Amniotic epithelial cell (primary cell): ENCODE results near the gene CHN2.

Experiments
- DNase-seq: peaks from one replicate; pipeline ENCODE4 v3.0.0-alpha.2; 2010; ENCODE audit warnings: low read depth

Gene CHN2

DNA sequence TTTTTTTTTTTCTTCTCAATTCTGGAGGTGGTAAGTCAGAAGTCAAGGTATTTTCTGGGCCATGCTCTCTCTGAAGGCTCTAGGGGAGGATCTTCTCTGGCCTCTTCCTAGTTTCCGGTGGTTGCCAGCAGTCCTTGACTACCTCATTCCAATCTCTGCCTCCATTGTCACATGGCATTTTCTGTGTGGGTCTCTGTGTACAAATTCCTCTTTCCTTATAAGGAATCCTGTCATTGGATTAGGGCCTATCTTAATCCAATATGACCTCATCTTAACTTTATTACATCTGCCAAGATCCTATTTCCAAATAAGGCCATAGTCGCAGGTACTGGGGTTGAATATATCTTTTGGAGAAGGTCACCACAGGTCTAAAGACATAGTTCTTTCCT is 239.8 kb downstream of the CHN2 start:
- no peak for DNase-seq

DNA sequence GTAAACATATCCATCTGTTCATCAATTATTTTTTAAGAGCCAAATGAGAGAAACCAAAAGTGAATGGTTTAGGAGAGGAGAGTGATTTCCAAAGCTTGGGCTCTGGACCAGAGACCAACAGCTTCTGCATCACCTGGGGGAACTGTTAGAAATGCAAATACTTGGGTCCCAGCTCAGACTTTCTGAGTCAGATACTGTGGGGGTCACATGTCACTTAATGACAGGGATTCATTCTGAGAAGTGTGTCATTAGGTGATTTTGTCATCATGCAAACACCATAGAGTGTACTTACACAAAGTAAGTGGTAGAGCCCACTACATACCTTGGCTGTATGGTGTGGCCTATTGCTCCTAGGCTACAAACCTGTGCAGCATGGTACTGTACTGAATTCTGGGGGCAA is 240.6 kb downstream of the CHN2 start:
- no peak for DNase-seq

DNA sequence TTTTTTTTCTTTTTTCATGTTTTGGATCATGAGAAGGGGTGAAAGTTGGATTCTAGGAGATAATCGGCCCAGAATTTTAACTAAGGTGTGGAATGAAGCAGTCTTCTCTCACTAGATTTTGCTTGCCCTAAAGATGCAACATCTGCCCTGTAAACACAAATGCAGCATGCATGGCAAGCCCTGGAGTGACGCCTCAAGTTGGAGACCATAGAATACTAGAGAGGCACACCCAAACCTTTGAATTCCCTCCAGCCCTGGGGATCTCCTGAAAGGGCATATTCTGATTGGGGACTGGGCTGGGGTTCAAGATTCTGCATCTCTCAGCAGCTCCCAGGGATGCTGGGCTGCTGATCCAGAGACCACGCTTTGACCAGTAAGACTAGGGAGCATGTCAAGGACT is 241.3 kb downstream of the CHN2 start:
- no peak for DNase-seq

DNA sequence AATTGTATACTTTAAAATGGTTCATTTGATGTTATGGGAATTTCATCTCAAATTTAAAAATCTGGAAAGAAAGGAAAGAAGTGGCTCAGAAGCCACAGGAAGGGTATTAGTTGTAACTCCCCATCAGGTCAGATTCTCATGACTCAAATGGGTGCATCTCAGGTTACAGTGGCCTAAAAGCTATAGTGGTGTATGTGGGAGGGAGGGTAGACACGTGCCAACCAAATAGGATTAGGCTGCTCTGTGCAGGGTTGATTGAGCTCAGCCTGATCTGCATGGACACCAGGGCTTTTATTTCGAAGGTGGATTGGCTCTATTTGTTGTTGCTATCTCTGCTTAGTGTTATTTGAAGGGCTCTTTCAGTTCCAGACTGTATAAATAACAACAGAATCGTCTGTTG is 247.6 kb downstream of the CHN2 start:
- peak; percentile 28 for DNase-seq

DNA sequence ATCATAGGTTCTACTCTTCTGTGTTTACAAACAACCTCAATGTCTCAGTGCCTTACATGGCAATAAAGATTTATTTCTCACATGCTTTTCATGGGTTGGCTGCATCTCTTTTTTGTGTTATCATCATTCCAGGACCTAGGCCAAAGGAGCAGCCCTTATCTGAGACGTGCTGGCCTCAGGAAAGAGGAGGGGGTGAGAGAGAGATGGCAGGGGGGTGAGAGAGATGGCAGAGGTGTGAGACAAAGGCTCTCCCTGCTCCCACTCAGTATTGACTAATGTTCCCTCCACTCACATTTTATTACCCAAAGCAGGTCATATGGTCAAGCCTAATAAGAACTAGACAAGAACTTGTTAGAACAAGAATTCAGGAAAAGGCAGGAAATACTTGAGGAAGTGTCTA is 249.0 kb downstream of the CHN2 start:
- DNase-seq: no peak

DNA sequence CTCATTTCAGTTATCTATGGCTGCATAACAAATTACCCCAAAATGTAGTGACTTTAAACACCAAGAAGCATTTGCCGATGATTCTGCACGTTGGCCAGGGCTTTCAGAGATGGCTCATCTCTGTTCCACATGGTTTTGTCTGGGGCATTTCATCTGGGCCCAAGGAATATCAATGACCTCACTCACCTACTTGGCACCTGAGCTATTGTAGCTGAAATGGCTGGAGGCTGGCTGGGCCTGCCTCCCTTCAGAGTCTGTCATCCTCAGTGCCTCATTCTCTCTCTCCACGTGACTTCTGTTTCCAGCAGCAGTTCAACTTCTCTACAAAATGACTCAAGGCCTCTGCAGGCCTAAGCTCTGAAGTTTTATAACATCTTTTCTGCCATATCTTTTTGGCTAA is 249.7 kb downstream of the CHN2 start:
- DNase-seq: no peak

DNA sequence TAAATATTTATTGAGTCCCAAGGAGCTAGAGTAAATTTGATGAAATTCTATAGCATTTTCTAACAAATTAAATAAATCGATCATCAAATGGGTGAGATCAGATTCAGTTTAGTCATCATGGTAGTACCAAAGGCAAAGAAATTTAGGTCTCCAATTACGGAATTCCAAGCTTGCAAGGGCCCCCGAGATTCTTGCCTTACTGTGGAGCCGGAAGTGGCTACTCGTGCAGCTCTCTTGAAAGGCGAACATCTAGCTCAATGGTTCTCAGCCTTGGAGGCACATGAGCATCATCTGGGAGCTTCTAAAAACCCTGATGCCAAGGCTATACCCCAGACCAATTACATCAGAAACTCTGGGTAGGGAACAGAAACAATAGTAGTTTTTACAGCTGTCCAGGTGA is 251.2 kb downstream of the CHN2 start:
- no peak for DNase-seq

DNA sequence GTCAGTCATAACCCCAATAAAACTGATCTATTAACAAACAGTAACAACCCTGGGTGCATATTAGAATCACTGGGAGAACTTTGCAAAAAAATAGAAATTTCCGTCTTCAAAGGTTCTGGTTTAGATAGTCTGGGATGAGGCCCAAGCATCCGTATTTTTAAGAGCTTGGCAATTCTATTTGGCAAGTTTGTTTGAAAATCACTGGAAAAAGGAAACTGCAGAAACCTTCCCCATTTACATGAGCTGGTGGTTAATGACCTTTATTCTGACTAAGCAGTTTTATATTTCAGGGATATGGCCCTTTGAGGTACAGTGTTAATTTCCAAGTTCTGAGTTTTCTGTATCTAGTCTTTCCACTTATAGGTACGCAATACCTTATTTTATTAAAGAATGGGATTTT is 253.3 kb downstream of the CHN2 start:
- DNase-seq: no peak

DNA sequence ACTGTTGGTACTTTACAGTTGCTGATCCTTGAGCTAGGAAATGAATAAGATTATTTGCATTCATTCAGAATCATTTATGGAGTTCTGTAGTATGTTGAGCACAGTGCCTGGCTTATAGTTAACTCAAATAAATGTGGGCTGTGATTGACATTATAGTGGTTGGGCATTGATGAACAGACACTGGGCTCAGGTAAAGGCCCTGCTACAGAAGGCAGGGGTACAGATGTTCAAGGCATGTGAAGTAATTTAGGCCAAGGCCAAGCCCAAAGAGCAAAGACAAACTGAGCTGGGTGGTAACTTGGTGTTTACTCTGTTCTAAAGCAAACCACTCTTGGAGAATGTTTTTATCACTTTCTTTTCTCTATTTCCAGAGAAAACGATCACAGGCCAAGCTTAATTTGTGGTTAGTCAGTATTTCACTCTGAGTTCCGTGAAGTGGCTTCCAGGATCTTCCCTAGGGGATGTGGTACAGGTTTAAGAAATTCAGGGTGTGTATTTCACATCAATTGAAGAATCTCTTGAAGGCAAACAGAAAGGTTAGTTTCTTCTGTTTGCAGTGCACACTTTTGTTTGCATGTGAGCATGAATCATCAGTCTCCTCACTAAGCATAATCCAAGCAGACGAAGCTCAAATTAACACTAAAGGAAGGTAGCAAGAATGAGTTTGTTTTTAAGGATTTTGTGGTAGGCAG is 255.1 kb downstream of the CHN2 start:
- DNase-seq: no peak

DNA sequence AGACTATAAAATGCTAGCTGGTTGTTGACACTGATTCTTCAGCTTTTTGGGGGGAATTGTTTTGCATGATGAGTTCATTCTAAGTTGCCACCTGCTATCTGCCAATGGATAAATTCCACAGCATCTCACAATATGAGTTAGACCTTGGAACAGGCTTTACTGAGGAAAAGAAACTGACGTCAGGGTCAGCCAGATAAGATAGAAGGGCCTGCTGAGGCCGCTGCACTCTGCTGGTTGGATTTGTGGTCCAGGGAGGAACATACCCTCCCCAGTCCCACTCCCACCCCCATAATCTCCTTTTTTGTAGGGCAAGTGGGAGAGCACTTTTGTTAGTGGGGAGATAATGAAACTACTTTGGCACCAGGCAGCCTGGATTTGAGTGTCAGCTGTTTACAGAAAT is 258.4 kb downstream of the CHN2 start:
- peak; percentile 70 for DNase-seq

DNA sequence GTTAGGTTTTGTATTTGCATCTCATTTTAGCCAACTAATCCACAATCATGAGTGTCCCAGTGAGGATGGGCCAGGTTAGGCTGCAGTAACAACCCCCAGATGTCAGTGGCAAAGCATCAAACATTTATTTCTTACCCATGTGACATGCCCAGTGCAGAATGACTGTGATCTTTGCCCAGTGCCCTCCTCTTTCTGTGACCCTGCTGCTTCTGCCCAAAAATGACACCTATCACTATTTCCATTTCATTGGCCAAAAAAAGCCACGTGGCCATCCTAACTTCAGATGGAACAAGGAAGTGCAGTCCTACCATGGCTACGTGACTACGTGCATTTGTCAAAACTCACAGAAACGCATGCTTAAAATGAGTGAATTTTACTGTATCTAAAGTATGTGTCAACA is 259.9 kb downstream of the CHN2 start:
- DNase-seq: no peak

DNA sequence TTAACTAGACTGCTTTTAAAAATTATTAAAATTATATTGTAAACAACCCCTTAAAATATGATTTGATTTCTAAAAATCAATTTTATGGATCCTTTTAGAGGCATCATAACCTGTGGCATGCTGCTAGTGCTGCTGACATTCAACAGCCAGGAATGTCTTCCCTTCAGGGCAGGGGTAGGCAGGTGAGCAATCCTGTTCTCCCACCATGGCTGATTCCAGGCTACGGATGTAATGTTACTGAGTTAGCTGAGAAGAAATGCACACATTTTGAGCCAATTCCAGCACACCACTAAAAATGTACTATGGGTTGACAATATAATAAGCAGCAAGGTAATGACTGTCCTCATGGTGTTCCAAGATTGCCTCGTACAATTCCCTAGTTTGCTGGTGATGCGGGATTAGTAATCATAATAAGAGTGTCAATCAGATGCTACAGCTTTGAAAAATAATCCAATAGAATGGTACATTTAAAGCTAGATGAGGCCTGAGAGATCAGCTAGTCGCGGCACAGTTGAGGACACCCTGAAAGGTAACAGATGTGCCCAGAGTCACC is 260.4 kb downstream of the CHN2 start:
- no peak for DNase-seq

DNA sequence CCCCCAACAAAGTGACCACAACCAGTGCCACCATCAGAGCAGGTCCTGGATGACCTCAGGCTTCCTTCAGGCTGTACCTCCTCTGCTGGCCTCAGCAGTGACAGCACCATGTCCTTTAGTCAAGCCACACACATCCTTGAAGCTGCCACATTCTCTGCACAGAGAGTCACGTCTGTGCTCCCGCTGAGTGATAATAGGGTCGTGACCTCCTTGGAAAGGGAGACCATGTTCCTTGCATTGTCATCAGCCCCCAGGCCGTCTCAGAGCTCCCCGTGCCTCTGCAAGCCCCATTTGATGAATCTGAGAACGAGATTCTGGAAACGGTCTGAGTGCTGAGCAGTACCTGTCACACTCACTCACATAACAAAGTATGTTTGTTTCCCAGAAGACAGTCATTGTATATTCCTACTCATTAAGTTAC is 262.6 kb downstream of the CHN2 start:
- no peak for DNase-seq

DNA sequence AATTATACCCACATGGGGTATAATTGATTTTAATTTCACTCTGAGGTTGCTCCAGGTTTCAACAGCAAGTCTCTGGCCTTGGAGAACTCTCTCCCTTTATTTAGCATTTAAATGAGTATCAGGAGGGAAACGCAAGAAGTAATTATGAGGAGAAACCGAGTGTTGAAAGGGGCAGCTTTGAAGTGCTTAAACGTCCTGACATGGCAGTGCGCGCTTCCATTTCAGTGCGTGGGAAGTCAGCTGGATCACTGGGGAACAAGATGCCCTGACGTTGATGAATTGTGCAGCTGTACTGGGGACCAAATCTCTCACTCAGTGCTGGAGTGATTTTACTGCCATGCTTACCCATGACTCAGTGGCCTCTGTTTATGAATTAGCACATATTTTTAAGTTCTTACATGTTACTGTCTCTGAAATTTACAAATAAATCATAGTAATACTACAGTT is 263.0 kb downstream of the CHN2 start:
- peak; percentile 75 for DNase-seq

DNA sequence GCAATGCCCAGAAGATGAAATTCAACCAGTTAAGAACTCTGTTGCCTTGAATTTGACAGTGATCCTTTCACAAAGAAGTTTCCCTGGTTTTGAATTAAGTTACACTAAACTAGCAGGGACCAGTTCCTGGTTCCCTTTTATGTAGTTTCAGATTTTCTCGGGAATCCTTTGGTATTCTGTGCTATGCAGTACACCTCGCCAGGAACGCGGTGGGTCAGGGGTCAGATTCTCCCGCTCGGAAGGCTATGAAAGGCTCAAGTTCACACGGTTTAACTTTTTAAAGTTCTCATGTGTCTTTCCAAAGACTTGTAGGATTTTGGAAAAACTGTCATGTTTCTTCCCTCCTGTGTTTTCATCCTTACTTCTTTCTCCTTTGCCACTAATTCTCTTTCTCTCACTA is 264.4 kb downstream of the CHN2 start:
- no peak for DNase-seq

DNA sequence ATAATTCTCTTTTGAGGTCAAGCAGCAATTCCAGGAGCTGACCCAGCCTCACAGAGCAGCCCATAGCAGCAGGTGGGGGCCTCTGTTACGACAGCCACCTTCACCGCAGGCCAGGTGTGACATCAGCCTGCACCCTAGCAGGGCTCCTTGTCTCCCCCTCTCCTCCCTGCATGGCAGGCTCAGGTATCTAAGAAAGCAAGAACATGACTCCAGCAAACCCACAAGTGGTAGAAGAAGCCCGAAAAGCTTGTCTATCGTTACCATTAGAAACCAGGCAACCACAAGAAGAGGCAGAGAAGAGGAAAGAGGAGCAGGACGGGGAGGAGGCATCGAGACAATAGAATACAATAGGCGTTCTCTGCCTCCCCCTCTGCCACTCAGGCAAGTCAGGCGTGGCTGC is 265.0 kb downstream of the CHN2 start:
- no peak for DNase-seq

DNA sequence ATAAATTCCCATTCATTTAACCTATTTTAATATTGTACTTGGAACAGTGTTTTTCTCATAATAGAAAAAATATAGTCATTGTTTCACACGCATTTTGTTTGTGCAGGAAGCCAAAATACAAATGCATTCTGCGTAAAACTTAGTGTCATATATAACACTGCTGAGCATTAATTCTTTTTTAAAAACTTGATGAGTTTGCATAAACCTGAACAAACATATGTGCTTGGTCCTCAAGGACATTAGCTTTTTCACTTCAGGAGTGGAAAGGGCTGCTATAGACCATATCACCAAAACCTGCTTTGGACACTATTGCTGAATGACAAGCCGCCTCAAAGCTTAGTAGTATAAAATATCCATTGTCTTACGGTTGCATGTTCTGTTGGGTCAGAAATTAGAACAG is 267.4 kb downstream of the CHN2 start:
- no peak for DNase-seq

DNA sequence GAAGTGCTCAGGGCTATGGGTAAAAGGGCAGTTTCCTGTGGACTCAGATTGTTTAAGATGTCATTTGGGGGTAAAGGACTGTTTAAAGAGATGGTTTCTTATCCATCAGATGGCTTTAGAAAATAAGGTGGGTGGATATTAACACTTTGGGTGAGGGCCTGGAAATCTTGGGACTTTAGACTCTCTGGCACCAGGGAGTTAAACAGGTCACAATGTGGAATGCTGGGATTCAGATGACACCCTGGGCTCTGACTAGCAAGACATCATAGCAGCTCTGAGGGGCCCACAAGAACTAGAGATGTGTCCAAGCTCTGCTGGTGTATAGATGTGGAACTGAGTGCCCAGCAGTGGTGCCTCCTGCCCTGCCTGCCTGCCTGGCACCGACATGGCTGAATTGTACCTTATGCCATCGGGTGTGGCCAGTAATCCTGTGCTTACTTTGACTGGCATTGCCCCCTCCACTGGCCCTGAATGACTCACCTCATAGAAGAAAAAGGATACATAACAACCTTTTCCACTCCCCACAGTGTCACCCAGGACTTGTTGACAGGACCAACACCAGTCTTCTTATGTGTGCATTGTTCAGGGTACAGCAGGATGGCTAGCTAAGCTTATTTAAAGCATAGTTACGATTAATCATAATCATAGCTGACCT is 269.1 kb downstream of the CHN2 start:
- DNase-seq: no peak

DNA sequence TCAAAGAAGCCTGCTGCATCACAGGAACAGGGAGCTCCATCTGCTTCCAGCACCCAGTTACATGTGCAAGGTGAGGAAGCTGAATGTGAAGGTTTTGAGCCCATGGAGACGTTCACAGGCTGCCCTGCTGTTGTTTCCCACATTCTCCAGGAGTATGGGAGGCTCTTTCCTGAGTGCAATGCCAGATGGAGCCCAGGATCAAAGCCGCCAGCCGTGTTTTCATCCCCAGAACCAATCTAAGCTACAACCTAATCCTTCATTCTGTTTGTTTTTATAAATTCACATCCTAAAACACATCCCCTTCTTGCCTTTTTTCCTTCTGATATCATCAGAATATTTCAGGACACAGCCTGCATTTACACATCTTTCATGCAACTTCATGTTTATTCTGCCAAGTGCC is 270.2 kb downstream of the CHN2 start:
- DNase-seq: no peak

DNA sequence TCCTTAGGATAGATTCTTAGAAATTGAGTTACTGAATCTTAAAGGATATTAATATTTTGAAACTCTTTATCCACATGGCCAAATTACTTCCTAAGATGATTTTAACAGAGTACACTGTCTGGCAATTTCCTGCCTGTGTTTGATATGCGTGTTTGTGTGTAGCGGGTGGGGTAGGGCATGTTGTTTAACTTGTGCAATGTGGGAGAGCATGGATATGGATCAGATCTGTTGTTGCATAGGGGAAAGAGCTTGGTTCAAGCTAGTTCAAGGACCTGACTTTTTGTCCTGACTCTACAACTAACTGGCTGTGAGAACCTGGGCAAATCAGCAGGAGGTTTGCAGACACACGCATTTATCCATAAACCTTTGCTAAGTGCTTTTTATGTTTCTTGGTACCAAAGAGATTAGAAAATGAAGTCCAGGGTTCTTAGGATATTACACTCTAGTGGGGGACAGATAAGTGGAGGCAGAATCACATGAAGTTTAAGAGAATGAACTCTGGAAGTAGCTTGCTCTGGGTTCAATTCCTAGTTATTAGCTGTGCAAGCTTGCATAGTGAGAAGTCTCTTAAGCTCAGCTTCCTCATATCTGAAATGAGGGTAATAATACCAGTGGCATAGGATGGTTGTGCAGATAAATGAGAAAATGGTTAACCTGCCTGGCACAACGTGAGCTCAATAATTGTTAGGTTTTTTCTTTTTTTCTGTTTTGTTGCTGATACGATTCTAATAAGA is 272.8 kb downstream of the CHN2 start:
- no peak for DNase-seq

DNA sequence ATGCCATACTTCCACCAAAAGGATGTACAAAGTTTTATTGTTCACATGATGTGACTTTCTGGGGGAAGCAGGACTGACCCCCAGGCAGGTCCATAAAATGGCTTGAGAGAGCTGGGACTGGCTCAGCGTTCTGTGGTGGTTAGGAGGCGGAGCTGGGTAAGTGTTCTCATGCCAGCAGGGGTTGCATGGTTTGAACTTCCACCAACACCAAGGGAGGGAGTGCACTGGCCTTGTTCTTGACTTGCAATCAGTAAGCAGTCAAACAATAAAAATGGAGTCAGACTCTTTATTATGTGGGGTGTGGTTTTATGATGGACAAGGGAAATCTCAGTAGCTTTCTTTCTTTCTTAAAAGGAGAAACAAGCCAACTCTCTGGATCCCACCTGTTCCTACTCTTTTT is 273.6 kb downstream of the CHN2 start:
- no peak for DNase-seq

DNA sequence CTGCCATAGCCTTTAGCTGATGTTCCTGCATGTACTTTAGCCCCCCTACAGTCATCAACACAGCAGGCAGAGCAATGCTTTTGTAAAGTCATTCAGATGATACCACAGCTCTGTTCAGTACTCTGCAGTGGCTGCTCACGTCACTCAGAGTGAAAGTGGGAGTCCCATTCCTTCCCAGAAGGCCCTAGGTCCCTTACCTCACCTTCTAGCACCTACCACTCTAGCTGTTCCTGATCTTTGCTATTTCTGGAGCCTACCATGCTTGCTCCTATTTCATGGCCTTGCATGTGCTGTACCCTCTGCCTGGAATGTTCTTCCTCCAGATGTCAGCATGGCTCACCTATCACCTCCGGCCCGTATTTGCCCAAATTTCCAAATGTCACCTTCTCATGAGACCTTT is 274.7 kb downstream of the CHN2 start:
- no peak for DNase-seq

DNA sequence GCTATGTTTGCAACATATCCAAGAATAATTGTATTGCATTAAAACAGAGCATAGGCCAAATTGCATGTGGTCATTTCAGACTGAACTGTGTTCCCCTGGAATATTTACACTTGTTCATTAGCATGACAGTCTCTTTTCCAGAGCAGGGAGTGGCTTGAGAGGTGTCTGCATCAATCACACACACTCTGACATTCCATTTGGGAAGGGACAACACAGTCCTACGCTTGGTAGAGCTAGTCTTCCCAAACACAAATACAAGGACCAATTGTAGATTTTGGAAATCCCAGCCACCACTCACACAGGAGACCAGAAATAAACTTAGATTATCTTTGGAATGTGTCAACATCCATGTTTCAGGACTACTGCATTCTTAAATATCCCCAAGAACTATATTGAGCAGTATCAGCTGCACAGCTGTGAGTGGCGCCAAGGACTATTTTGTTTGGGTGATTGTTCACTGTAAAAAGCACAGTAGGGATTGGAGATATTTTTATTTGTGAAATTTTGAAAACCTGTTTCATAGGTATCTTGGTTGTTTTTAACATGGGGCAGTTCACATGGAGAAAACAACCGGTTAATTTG is 275.5 kb downstream of the CHN2 start:
- DNase-seq: no peak
